ENCODE results near the gene HIPK3.

The HIPK3 gene

GRCh38 chr11:33375236-33375635 is 118.1 kb downstream of the HIPK3 start:
- no peak for TF ChIP-seq CTCF (IDR thresholded peaks at IDR 0.05; ENCODE audit: low read depth, low read length, missing control alignments)
- DNase-seq = no peak
- Histone ChIP-seq H3K27me3 (replicated peaks) (no peaks in the 10 kb centered on the region), H3K36me3 (replicated peaks) (no peaks in the 10 kb centered on the region), H3K4me3 (ENCODE audit: low read depth, low read length) (peak overlapping the region; percentile 65), H3K27ac (no peak overlapping the region)
- in situ Hi-C loops (cut with HindIII; ENCODE audit: low pct_ligation_motif_present, low sequenced_read_pairs) = no loop called here

GRCh38 chr11:33375688-33376311 is 118.6 kb downstream of the HIPK3 start, which contains the start of gene KIAA1549L:
Gene KIAA1549L, plus strand, starts transcription at chr11:33376108.
- TF ChIP-seq CTCF (IDR thresholded peaks at IDR 0.05; ENCODE audit: low read depth, low read length, missing control alignments) = peak; percentile 14
- in situ Hi-C loops (cut with HindIII; ENCODE audit: low pct_ligation_motif_present, low sequenced_read_pairs) = no loop called here

GRCh38 chr11:33376331-33377310 is 119.4 kb downstream of the HIPK3 start:
- Histone ChIP-seq H3K27me3 (replicated peaks) (no peaks in the 10 kb centered on the region), H3K27ac (peak overlapping the region; percentile 38), H3K36me3 (replicated peaks) (no peaks in the 10 kb centered on the region), H3K4me3 (ENCODE audit: low read depth, low read length) (peak overlapping the region; percentile 65)
- no peak for DNase-seq
- TF ChIP-seq CTCF (IDR thresholded peaks at IDR 0.05; ENCODE audit: low read depth, low read length, missing control alignments) = no peak
- in situ Hi-C loops (cut with HindIII; ENCODE audit: low pct_ligation_motif_present, low sequenced_read_pairs) = no loop called here

More at GRCh38 chr11:33375688-33376311, 118.6 kb downstream of the HIPK3 start, which contains the start of gene KIAA1549L:
- Histone ChIP-seq H3K27me3 (replicated peaks) (no peaks in the 10 kb centered on the region), H3K4me3 (ENCODE audit: low read depth, low read length) (peak within 1 kb of the TSS; percentile 65), H3K36me3 (replicated peaks) (no peaks in the 10 kb centered on the region), H3K27ac (peak within 1 kb of the TSS; percentile 38)
- DNase-seq = no peak

- in situ Hi-C loops (cut with HindIII; ENCODE audit: low pct_ligation_motif_present, low sequenced_read_pairs) = no loop called here
- Histone ChIP-seq H3K27me3 (replicated peaks) (no peaks in the 10 kb centered on the region), H3K27ac (peak overlapping the region; percentile 17), H3K4me3 (ENCODE audit: low read depth, low read length) (peak overlapping the region; percentile 65), H3K36me3 (replicated peaks) (no peaks in the 10 kb centered on the region)
- TF ChIP-seq CTCF (IDR thresholded peaks at IDR 0.05; ENCODE audit: low read depth, low read length, missing control alignments) = no peak
- no peak for DNase-seq
These were observed 120.5 kb downstream of the HIPK3 start for GRCh38 chr11:33377412-33378370.

GRCh38 chr11:33379947-33380346 is 122.8 kb downstream of the HIPK3 start:
- no peaks in the 10 kb centered on the region for H3K36me3 ChIP-seq (replicated peaks)
- H3K4me3 ChIP-seq (ENCODE audit: low read depth, low read length) = no peak overlapping the region
- no peak for DNase-seq
- no peak overlapping the region for H3K27ac ChIP-seq
- no peaks in the 10 kb centered on the region for H3K27me3 ChIP-seq (replicated peaks)
- TF ChIP-seq CTCF (IDR thresholded peaks at IDR 0.05; ENCODE audit: low read depth, low read length, missing control alignments) = no peak
- in situ Hi-C loops (cut with HindIII; ENCODE audit: low pct_ligation_motif_present, low sequenced_read_pairs) = no loop called here

All from brain microvascular endothelial cell (primary cell).